NCI-H1092 treated with DMSO at 0.1 percent for 48 hours (cell line): ENCODE results near the gene TDG.

ENCODE experiments used
- DNase-seq: peaks from one replicate; lab custom pipeline; 2025; lab: John Stamatoyannopoulos, UW

TDG gene

GRCh38 chr12:103965590-103966504 lies at the start of gene TDG:
Gene TDG (plus strand): TSS chr12:103965872. CDS start chr12:103966038, 166 bp downstream.
- peak; percentile 98 for DNase-seq

GRCh38 chr12:103917873-103918272 lies 47.8 kb upstream of the TDG start:
- DNase-seq = no peak

GRCh38 chr12:103924761-103925641 lies 40.7 kb upstream of the TDG start:
- no peak for DNase-seq

- no peak for DNase-seq
Measured at GRCh38 chr12:103928682-103929045, 37.0 kb upstream of the TDG start.

- DNase-seq = peak; percentile 96
Measured at GRCh38 chr12:103929046-103929783, 36.5 kb upstream of the TDG start.

GRCh38 chr12:103929784-103930033 lies 36.0 kb upstream of the TDG start:
- DNase-seq = no peak

- peak; percentile 99 for DNase-seq
Measured at GRCh38 chr12:103930034-103930786, 35.5 kb upstream of the TDG start, which contains the start of gene HSP90B1. Gene HSP90B1 (plus strand): TSS chr12:103930410. CDS start chr12:103930516, 106 bp downstream.

- no peak for DNase-seq
Measured at GRCh38 chr12:103930787-103931735, 34.6 kb upstream of the TDG start.

GRCh38 chr12:103933237-103933636 lies 32.4 kb upstream of the TDG start:
- DNase-seq = no peak

GRCh38 chr12:103936679-103937078 lies 29.0 kb upstream of the TDG start:
- DNase-seq = no peak

- DNase-seq = no peak
Measured at GRCh38 chr12:103944964-103945363, 20.7 kb upstream of the TDG start.

- no peak for DNase-seq
Measured at GRCh38 chr12:103947871-103948555, 17.7 kb upstream of the TDG start.

GRCh38 chr12:103948746-103949406 lies 16.8 kb upstream of the TDG start:
- no peak for DNase-seq

- no peak for DNase-seq
Measured at GRCh38 chr12:103952497-103952896, 13.2 kb upstream of the TDG start.

GRCh38 chr12:103955811-103956508 lies 9.7 kb upstream of the TDG start:
- DNase-seq = no peak

- peak; percentile 36 for DNase-seq
Measured at GRCh38 chr12:103956509-103957027, 9.1 kb upstream of the TDG start.

GRCh38 chr12:103957865-103958388 lies 7.7 kb upstream of the TDG start:
- no peak for DNase-seq

GRCh38 chr12:103958621-103959020 lies 7.1 kb upstream of the TDG start:
- no peak for DNase-seq
